Adrenal gland (tissue), 12 donors: ENCODE results near the gene C10orf67. TPM values are rescaled to one million over a fixed set of nuclear protein-coding genes. Genes with fewer than 3 reads are reported as not detected.

Experiments
- DNase-seq, 7 donors: peaks; one replicate each; pipeline ENCODE4 v3.0.0-alpha.2; 2019 to 2020
- H3K27ac ChIP-seq, 5 donors: fragments of 200-600 bp; sonication (generic) in 4 of 5; 1 replicate in 3 of 5; 2 replicates in 2 of 5; pipeline versions ENCODE4 v1.5.1 to v1.8.0; 2016 to 2020; ENCODE audit warnings: mild to moderate bottlenecking in 1 of 5
- H3K27me3 ChIP-seq: fragments of 200-600 bp; 2 replicates; pipeline ENCODE4 v1.8.0; 2021
- H3K36me3 ChIP-seq, 2 donors: fragments of 200-600 bp; replicated peaks in 1 of 2; 1 replicate in 1 of 2; 2 replicates in 1 of 2; pipeline versions ENCODE4 v1.5.1 to v1.8.0; 2018 to 2022
- H3K4me1 ChIP-seq, 2 donors: fragments of 200-600 bp; replicated peaks in 1 of 2; 1 replicate in 1 of 2; 2 replicates in 1 of 2; pipeline versions ENCODE4 v1.5.1 to v1.8.0; 2018 to 2021
- H3K4me3 ChIP-seq, 4 donors: fragments of 200-600 bp; sonication (generic) in 3 of 4; one replicate each; pipeline ENCODE4 v1.5.1; 2016 to 2018
- H3K9me3 ChIP-seq, 3 donors: fragments of 200-600 bp; sonication (generic) in 1 of 3; replicated peaks in 1 of 3; 1 replicate in 2 of 3; 2 replicates in 1 of 3; pipeline versions ENCODE4 v1.5.1 to v1.8.0; 2016 to 2021
- CTCF ChIP-seq, 6 experiments: fragments of 450-650 bp in 4 of 6; fragments of 200-600 bp in 2 of 6; sonication (generic) in 1 of 6; IDR thresholded peaks; 1 replicate in 5 of 6; 2 replicates in 1 of 6; pipeline versions ENCODE4 v1.5.1 to v1.8.0; 2016 to 2021; ENCODE audit warnings: antibody characterized with exemption in 6 of 6, mild to moderate bottlenecking in 2 of 6, moderate library complexity in 1 of 6
- POLR2A ChIP-seq, 2 donors: fragments of 450-650 bp; IDR thresholded peaks; one replicate each; pipeline ENCODE4 v1.6.1; 2017; ENCODE audit warnings: antibody characterized with exemption in 2 of 2, mild to moderate bottlenecking in 2 of 2, moderate library complexity in 1 of 2
- WGBS, 4 donors: extraction: QIAGEN DNeasy Blood & Tissue Kit in 2 of 4; methylation state at CpG; one replicate each; pipeline versions ENCODE4 v1.1.5 to v1.1.7; 2013 to 2017; 5-methylcytosine and 5-hydroxymethylcytosine counted together
- intact Hi-C, 2 donors: fragments of 100-400 bp; cut with DNase I; formaldehyde crosslinking; loops; one replicate each; pipeline versions ENCODE4 v1.14.1 to v1.15.0; 2022 to 2023
- polyA plus RNA-seq, 3 donors: library from polyadenylated mRNA; stranded (reverse); fragments of 200-250 nt in 2 of 3; fragments of 350-450 nt in 1 of 3; fragmentation: Illumina TruSeq in 1 of 3; extraction: RNeasy Lipid Tissue Mini Kit (QIAGEN cat#74804) in 1 of 3; gene quantifications; one replicate each; pipeline ENCODE4 v1.2.3, GENCODE V29; 2013 to 2014
- total RNA-seq, 9 donors: library from RNA; depleted of rRNA in 4 of 9; stranded (reverse); fragments of >200 nt in 4 of 9; fragments of 120-200 nt in 1 of 9; fragmentation: NEBNext Ultra II Directional in 1 of 9; extraction: Animal tissue kit (Norgen Biotek cat#: 25700) in 1 of 9; gene quantifications; one replicate each; pipeline versions ENCODE4 v1.1.0 to v1.2.4, GENCODE V29; 2013 to 2023
- donor health status: healthy with polysubstance abuse.
- donor health status: Bipolar disorder and iron deficiency.
- donor health status: DM: yes; HTN: yes; CAD: no.
- donor health status: DM: no; HTN: no; CAD: no.
- donor health status: DM: no; HTN: no; CAD: no.
- donor health status: DM: yes; HTN: yes; CAD: no.

C10orf67 gene
- total and polyA plus RNA-seq, 12 donors = 0.03 to 0.50 (median 0.18) TPM; not detected in 6

- Histone ChIP-seq H3K9me3 (no peaks in the 10 kb centered on the region), H3K36me3 (no peaks in the 10 kb centered on the region), H3K4me3 (no peak overlapping the region), H3K27me3 (no peaks in the 10 kb centered on the region), H3K27ac (no peak overlapping the region), H3K4me1 (no peaks in the 10 kb centered on the region)
- intact Hi-C loops = no loop called here
- 87 to 89% (median 88%) methylated on average over 2 of the region's 2 CpGs for WGBS, 4 donors
- DNase-seq = no peak
- TF ChIP-seq CTCF (IDR thresholded peaks at IDR 0.05) = no peak
- no peak for TF ChIP-seq POLR2A (IDR thresholded peaks at IDR 0.05)
These were observed 17.1 kb upstream of the C10orf67 start for GRCh38 chr10:23361665-23362064.

- no peak overlapping the region for H3K27ac ChIP-seq
- WGBS, 4 donors = 85 to 90% (median 87%) methylated on average over 7 to 8 of the region's 8 CpGs
- H3K4me1 ChIP-seq = no peaks in the 10 kb centered on the region
- no peak for TF ChIP-seq POLR2A (IDR thresholded peaks at IDR 0.05)
- no peak for TF ChIP-seq CTCF (IDR thresholded peaks at IDR 0.05)
- H3K4me3 ChIP-seq = no peak overlapping the region
- intact Hi-C loops = no loop called here
- no peaks in the 10 kb centered on the region for H3K9me3 ChIP-seq
- no peaks in the 10 kb centered on the region for H3K27me3 ChIP-seq
- DNase-seq = no peak
- H3K36me3 ChIP-seq = no peaks in the 10 kb centered on the region
These were observed 15.2 kb upstream of the C10orf67 start for GRCh38 chr10:23359692-23360380.

- Histone ChIP-seq H3K9me3 (no peaks in the 10 kb centered on the region), H3K4me3 (no peak overlapping the region), H3K36me3 (no peaks in the 10 kb centered on the region), H3K27ac (no peak overlapping the region), H3K4me1 (no peaks in the 10 kb centered on the region), H3K27me3 (no peaks in the 10 kb centered on the region)
- TF ChIP-seq POLR2A (IDR thresholded peaks at IDR 0.05) (no peak), CTCF (IDR thresholded peaks at IDR 0.05) (no peak)
- intact Hi-C loops = no loop called here
- WGBS, 4 donors = 76 to 93% (median 78%) methylated on average over 2 of the region's 2 CpGs
- no peak for DNase-seq
These were observed 13.8 kb upstream of the C10orf67 start for GRCh38 chr10:23358357-23358756.

DNA sequence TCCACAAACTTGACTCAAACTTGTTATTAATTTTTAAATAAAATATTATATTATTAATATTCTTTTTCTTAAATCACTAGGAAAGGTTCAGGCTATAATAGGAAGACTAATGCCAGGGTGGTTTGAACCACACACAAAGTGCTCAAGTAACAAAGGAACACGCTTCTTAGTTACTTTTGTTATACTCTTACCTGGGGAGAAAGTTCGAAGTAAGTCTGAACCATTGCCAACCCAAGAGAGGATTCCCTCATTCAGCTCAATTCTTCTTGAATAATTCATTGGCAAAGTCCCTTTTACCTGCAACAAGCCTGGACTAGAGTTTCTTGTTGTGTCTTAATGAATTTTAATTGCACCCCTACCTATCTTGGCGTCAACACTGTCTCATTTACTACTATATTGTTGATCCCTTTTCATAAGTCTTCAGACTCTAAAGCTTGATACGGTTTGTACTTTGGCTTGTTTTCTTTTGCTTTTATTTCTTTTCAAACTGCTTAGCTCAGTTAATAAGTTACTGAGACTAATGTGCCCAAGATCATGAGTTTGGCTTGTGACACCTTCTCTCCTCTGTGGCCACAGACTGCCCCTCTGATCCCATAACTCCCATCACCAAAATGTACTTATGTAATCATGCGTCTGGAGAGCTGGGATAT is 10.2 kb upstream of the C10orf67 start:
- intact Hi-C loops = no loop called here
- WGBS, 4 donors = 69 to 93% (median 80%) methylated on average over 5 of the region's 5 CpGs
- Histone ChIP-seq H3K27ac (no peak overlapping the region), H3K4me1 (no peaks in the 10 kb centered on the region), H3K36me3 (no peaks in the 10 kb centered on the region), H3K4me3 (no peak overlapping the region), H3K9me3 (no peaks in the 10 kb centered on the region), H3K27me3 (no peaks in the 10 kb centered on the region)
- TF ChIP-seq CTCF (IDR thresholded peaks at IDR 0.05) (no peak), POLR2A (IDR thresholded peaks at IDR 0.05) (no peak)
- DNase-seq = no peak
